Activated CD4-positive, alpha-beta T cell treated with anti-CD3 and anti-CD28 coated beads for 24 hours (primary cell): ENCODE results near the gene SLC22A14.
"Not testable (repeated sequence)": the region's sequence is repeated elsewhere in the genome, so short reads cannot be mapped to it uniquely, and the experiment has no call there.

ENCODE experiments used
- DNase-seq, 2 donors: peaks; one replicate each; pipeline ENCODE4 v3.0.0-alpha.2; 2020; ENCODE audit warnings: low read depth in 2 of 2

The SLC22A14 gene

DNA sequence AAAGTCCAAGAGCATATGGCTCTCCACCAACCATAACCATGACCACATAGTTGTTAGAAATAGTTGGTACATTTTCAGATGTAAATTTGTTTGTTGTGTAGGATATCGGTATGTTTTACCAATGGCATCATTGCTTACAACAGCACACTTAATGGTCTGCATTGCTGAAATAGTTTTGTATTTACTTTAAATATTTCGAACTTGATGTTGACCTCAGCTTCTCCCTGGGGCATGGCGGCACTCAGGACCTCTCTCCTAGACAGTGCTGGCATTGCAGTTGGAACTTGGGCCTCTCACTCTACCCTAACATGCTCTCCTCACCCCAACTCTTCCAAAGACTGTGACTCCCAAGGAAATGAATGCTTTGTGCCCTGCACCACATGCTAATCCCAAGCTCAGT is 11.5 kb upstream of the SLC22A14 start:
- no peak for DNase-seq

DNA sequence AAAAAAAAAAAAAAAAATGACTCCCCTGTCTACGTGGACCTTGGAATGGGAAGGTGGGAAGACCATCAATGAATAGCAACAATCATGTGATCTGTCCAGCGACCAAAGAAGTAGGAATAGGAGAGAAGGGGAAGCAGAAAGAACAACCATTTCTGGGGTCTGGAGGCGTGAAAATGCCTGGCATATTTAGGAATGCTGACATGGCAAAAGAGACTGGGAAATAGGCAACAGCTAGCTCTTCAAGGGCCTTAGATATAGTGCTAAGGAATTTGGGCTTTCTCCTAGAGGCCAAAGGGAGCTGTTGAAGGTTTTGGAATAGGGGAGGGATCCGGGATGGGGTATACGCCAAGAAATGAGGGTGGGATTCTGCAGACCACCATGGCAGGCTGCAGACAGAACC is 10.5 kb upstream of the SLC22A14 start:
- DNase-seq, result no peak

DNA sequence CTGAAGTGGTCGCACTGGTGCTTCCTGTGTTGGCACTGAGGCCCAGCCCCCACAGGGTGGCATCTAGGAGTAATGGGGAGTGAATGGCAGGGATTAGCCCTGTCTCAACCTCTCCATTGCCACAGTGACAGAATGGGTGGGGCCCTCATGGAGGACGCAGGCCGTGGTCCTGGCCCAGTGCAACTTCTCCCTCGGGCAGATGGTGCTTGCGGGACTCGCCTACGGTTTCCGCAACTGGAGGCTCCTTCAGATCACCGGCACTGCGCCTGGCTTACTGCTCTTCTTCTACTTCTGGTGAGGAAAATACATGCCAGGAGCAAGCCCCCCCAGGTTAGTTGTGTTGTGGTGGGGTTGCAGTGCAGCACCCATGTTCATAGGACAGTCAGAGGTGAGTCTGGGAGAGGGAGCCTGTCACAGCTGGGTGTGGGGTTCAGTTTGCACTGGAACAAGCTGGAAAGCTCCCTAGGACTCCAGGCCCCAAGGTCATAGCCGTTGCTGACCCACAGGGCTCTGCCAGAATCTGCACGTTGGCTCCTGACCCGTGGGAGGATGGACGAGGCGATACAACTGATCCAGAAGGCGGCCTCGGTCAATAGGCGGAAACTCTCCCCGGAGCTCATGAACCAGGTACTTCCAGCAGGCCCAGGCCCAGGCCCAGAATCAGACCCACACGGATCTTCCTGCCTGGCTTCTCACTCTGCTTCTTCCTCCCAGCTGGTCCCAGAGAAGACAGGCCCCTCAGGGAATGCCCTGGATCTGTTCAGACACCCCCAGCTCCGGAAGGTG is 7.0 kb upstream of the SLC22A14 start:
- DNase-seq, result no peak

DNA sequence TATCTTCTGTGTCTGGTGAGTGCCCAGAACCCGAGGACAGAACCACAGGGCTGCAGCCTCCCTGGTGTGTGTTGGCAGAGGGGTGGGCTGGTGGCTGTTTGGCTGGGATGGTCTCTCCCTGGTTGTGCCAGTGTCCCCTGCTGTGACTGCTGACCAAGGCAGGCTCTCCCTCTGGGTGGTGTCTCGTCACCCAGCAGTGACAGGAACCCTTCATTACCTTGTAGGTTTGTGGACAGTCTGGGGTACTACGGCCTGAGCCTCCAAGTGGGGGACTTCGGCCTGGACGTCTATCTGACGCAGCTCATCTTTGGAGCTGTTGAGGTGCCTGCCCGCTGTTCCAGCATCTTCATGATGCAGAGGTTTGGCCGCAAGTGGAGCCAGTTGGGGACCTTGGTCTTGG is 6.4 kb upstream of the SLC22A14 start:
- no peak for DNase-seq

DNA sequence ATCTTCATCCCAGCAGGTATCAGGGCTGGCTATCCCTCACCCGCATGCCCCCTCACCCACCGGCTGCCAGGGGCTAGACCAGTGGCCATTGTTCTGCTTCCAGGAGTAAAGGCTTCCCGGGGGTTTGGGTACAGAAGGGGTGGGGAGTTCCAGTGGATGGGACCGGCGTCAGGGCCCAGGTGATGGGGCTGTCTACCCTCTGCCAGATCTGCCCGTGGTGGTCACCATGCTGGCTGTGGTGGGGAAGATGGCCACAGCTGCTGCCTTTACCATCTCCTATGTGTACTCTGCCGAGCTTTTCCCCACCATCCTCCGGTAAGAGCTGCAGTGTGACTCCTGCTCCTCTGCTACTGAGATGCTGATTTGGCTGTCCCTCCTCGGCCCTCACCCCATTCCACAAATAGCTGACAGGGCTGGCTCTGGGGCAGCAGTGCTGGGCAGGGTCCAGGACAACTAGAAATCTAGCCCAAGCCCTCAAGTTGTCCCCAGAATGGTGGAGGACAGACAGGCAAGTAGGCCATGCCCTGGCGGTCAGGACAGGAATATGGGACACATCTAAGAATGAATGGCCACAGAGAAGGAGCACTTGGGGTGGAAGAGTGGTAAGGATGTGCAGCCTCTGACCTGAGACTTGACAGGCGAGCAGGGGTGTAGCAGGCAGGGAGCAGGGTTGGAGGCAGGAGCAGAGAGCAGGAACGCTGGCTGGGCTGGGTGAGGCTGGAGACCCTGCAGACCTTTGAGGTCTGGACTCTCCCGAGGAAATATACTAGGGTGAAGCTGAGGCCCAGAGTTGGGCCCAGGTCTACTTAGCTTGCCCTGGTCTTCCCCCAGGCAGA is 5.8 kb upstream of the SLC22A14 start:
- DNase-seq, result no peak

DNA sequence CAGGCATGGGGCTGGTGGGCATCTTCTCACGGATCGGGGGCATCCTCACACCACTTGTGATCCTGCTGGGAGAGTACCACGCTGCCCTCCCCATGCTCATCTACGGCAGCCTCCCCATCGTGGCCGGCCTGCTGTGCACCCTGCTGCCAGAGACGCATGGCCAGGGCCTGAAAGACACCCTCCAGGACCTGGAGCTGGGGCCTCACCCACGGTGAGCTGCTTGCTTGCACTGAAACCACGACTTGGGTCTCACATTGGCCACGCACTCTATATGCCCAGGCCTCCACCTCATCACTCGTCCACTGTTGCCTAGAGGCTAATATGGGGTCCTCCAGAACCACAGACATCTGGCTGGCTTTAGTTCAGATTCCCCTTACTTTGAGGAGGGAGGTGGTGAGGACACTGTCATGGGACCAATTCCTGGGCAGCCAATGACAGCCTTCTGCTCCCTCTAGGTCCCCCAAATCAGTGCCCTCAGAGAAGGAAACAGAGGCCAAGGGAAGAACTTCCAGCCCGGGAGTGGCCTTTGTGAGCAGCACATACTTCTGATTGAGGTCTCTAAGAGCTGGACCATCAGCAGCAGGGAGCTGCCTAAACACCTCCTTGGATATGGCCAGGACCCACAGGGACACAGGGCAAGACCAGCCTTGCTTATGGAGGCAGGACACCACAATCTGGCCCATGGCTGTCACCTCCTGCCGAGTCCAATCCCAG is 5.0 kb upstream of the SLC22A14 start:
- no peak for DNase-seq

DNA sequence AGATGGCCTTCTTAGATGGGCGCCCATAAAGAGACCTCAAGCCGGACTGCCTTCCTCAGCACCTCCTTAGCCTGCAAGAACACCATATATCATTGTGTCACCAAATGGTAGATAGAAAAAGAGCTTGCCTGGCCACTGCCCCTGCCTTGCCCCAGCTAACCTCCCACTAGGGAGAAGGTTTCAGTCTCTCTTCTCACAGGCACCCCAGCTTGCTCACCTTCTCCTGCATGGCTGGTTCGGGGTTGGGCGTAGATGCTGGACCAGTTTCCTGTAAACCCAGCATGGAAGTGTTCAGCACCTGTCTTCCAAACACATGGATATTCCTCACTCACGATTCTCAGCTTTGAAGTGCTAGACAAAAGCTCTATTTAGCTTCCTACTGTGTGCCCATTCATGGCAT is 3.3 kb upstream of the SLC22A14 start:
- no peak for DNase-seq

DNA sequence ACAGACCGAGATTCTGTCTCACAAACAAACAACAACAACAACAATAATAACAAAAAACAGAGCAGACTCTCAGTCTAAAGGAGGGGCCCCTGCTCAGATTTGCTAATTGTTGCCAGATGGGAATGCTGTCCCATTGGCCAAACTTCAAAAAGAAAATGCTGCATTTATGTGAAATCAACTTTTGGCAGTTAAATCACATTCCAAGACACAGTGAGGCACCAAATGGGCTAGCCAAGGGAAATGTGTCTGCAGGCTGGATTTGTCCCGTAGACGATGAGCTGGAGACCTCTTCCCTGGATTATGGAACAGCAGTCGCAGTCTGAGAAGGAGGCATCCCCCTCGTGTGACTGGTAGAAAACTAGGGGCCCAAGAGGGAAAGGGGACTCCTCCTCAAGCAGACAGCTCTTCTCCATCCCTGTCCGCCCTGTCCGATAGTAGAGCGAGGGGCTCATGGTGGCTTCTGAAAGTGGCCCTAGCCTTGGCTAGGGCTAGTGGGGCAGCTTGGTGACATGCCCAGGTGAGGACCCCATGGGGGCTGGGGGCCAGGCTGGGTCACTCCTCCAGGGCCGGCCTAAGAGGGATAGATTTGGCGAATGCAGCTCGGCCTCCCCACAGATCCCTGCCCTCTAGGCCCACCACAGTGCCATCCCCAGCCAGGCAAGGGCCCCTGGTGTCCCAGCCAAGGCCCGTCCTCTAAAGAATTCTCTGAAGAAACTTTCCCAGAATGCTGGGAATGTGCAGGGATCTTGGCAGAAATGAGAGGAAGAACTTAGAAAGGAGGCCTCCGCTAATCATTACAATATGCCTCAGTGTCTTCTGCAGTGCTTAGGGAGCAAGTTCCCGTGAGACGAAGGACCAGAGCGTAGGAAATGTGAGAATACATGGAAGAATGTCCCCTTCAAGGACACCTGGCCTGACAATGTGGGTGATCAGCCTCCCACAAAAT is 2.0 kb downstream of the SLC22A14 start:
- DNase-seq, result no peak

DNA sequence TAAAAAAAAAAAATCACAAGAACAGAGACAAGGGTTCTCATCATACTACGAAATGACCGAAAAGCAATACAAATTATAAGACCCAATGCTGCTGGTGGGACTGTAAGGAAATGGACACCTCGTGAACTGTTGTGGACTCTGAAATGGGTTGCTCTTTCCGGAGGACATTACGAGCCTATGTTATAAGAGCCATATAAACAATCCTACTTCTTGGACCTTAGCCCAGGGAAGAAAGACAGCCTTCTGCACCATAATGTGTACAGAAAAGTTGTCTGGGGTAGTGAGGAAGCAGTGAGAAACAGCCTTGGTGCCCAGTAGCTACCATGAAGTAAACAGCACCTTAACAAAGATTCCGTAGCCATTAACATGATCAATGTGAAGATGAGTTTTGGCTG is 2.7 kb downstream of the SLC22A14 start:
- DNase-seq, result no peak

DNA sequence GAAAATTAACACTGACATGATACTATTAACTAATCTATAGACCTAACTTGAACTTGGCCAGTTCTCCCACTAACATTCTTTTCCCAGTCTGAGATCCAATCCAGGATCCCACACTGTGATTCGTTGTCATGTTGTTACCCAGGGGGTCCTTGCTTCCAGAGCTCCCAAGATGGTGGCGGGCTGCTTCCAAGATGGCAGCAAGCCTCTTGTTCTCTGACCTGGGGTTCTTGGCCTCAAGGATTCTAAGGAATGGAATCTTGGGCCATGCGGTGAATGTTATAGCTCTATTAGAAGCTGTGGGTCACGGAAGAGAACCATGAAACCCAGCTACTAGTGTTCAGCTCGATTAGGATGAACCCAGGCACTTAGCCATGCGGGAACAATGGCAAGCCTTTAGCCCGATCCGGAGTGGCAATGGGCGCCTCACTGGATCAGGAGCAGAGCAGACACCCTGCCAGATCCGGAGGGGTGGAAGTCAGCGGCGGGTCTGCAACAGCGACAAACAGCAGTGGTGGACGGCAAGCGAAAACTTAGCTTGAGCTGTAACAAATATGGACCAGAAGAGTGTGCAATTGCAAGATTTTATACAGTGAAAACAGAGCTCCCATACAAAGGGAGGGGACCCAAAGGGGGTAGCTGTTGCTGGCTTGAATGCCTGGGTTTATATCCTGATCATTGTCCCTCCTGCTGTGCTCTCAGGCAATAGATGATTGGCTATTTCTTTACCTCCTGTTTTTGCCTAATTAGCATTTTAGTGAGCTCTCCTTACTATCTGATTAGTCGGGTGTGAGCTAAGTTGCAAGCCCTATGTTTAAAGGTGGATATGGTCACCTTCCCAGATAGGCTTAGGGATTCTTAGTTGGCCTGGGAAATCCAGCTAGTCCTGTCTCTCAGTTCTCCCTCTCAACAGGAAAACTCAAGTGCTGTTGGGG is 7.5 kb downstream of the SLC22A14 start:
- not testable (repeated sequence) for DNase-seq

DNA sequence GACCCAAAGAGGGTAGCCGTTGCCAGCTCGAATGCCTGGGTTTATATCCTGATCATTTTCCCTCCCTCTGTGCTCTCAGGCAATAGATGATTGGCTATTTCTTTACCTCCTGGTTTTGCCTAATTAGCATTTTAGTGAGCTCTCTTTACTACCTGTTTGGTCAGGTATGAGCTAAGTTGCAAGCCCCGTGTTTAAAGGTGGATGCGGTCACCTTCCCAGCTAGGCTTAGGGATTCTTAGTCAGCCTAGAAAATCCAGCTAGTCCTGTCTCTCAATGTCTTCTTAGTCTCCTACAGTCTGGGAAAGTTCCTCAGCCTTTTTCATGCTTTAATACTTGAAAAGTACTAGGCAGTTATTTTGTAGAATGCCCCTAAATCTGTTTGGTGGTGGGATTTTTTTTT is 15.0 kb downstream of the SLC22A14 start:
- not testable (repeated sequence) for DNase-seq

DNA sequence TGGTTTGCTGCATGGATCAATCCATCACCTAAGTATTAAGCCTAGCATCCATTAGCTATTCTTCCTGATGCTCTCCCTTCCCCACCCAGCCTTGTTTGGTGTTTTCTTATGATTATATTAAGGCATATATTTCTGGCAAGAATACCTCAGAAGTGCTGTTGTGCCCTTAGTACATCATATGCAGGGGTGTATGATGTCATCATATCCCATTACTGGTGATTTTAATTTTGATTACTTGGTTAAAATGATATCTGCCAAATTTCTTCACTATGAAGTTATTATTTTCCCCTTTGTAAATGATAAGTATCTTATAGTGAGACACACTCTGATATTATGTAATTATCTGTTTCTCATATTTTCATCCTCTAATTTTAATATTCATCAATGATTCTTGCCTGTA is 15.4 kb downstream of the SLC22A14 start:
- no peak for DNase-seq

DNA sequence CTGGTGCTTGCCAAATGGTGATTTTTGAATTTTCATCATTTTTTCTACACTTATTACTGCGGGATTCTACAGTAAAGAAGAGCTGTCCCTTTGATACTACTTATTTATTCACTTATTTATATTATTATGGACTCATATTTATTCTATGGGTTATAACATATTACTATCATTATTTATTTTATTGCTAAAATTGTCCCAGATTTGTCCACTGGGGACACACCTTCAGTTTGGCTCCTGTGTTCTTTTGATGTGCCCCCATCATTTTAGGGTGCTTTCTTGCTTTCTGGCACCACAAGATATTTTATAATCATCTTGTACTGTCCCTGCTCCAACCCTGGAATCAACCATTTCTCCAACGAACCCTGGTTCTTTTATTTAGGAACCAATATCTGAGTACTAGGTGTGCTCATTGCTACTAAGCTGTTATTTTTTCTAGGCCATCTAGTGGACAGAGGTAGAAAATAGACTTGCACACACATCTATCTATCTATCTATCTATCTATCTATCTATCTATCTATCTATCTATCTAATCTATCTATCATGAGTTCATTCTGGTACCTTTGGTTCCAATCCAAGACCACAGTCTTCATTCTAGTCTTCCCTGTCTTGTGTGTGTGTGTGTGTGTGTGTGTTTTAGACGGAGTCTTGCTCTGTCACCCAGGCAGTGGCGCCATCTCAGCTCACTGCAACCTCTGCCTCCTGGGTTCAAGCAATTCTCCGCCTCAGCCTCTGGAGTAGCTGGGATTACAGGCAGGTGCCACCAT is 16.0 kb downstream of the SLC22A14 start:
- no peak for DNase-seq

DNA sequence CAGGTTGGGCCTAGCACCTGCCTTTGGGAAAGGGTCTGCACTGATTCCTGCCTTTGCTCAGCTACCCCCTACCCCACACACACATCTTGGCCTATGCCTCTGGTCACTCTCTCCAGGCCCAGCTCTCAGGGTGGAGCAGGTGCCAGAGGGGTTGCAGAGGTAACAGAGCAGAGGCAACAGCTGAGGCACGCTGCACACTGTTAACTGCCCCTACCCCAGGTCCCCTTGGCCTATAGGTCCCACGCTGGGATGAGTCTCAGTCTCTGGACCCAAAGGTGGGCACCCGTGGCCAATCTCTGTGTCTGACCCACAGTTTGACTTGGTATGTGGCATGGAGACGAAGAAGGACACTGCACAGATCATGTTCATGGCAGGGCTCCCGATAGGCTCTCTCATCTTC is 24.8 kb downstream of the SLC22A14 start:
- no peak for DNase-seq

DNA sequence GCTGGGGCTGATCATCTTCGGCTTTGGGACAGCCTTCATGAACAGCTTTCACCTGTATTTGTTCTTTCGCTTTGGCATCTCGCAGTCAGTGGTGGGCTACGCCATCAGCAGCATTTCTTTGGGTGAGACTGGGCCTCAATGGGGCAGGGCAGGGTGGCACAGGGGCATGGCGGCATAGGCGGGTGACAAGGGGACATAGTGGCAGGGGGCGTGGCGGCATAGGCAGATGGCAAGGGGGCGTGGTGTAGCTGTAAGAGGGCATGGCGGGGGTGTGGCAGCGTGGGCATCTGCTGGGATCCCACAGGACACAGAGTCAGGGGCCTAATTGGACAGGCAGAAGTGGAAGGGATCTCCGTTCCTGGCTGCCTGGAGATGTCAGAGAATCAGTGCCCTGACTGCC is 25.5 kb downstream of the SLC22A14 start:
- DNase-seq, result no peak

DNA sequence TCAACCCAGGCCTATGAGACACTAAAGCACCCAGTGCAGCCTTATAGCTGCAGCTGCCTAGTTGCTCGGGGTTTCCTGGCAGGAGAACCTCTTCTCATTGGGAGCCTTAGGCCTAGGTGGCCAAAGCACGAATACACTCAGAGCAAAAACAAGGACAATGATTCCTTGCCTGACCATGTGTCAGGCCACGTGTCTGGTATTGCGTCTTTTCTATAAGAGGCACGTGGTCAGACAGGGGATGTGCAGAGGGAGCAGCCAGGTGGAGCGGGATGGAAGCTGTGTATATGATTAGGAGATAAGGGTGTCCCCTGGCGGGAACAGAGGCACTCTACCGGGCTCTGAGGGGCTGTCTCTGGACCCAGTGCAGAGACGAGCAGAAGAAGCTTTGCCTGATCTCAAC is 26.4 kb downstream of the SLC22A14 start:
- no peak for DNase-seq

DNA sequence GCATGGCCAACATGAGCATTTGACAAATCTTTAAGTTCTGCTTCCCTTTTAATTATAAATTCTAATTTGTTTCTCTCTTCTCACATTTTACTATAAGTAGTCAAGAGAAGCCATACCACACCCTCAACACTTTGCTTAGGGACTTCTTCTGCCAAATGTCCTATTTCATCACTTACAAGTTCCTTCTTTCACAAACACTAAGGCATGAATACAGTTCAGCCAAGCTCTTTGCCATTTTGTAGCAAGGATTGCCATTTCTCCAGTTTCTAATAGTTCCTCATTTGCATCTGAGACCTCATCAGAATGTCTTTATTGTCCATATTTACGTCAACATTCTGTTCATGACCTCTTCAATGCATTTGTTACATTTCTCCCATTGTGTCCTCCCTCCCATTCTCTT is 29.4 kb downstream of the SLC22A14 start:
- no peak for DNase-seq

DNA sequence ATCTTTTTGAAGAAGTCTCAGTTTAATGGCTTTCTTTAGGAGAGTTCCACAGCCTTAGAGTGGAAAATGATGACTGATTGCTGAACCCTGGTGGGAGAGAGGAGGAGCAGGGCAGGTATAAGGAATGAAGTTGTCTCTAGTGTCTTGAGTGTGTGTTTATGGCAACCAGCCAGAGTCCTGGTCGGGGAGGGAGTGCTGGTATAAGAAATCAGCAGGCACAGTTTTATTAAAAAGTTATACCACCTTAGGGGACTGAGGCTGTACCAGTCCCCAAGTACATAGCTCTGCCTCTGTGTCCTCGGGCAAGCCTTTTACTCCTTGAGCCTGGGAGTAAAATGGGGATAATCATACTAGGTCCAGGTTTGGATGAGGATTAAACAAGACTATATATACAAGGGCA is 29.8 kb downstream of the SLC22A14 start:
- DNase-seq, result no peak

DNA sequence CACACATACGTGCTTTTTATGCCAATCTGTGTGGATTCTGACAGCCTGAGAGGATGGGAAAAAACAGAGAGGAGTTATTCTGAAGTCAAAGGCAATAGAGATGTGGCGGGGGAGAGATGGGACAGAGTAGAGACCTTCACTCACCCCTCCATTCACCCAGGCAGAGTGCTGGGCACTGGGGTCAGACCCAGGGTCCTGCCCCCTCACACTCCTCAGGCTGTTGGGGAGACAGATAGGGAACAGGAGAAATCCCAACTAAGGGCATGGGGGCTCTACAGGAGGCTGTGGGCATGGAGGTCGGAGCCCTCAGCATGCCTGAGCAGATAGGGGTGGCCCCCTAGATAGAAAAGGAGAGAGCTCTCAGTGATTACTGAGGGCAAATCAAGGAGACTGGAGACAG is 30.3 kb downstream of the SLC22A14 start:
- no peak for DNase-seq

DNA sequence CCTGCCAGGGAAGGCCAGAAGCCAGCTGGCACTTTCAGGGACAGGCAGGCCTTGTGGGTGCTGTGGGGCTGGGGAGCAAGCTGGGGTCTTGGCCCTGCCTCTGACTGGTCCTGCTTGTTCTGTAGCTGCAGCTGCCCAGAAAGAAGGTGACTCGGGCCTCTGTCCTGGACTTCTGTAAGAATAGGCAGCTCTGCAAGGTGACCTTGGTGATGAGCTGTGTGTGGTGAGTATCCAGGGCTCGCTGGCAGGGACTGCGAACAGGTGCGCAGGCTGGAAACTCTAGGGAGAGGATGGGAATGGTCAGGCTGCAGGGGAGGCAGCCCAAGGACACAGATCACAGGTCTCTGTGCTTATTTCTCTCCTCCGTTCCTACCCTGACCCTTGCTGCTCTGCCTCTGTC is 31.2 kb downstream of the SLC22A14 start:
- DNase-seq, result no peak
